Neural cell (in vitro differentiated cells): ENCODE measurements around the gene SLC9A3. TPM values are rescaled to one million over a fixed set of nuclear protein-coding genes. Genes with fewer than 3 reads are reported as not detected.

Experiments used
- H2AFZ ChIP-seq: fragments of 200-600, 300-800 bp; sonication (generic), shearing (Covaris generic); 2 replicates; pipeline ENCODE4 v1.6.0; 2014; ENCODE audit warnings: low read depth, mild to moderate bottlenecking, antibody characterized with exemption, low read length, moderate library complexity
- H3F3A ChIP-seq: fragments of 200-600 bp; shearing (Covaris generic); 2 replicates; pipeline ENCODE4 v1.6.1; 2016; ENCODE audit warnings: mild to moderate bottlenecking, moderate library complexity, mixed read lengths, antibody characterized with exemption, low read length; ENCODE audit not compliant: insufficient read depth, poor library complexity, severe bottlenecking
- H3K27ac ChIP-seq: fragments of 200-600, 300-800 bp; sonication (generic), shearing (Covaris generic); 2 replicates; pipeline ENCODE4 v1.5.1; 2014; ENCODE audit warnings: mild to moderate bottlenecking, low read length, moderate library complexity
- H3K27me3 ChIP-seq: fragments of 300-800, 200-600 bp; sonication (generic), shearing (Covaris generic); 2 replicates; pipeline ENCODE4 v1.6.0; 2014; ENCODE audit warnings: mild to moderate bottlenecking, low read depth, low read length, moderate library complexity; ENCODE audit not compliant: insufficient read depth
- H3K36me3 ChIP-seq: fragments of 300-800, 200-600 bp; sonication (generic), shearing (Covaris generic); 2 replicates; pipeline ENCODE4 v1.5.1; 2014; ENCODE audit warnings: mild to moderate bottlenecking, antibody characterized with exemption, low read length, moderate library complexity; ENCODE audit not compliant: insufficient read depth
- H3K4me2 ChIP-seq: fragments of 300-800, 200-600 bp; sonication (generic), shearing (Covaris generic); 2 replicates; pipeline ENCODE4 v1.6.0; 2014; ENCODE audit warnings: mild to moderate bottlenecking, low read length
- H3K4me3 ChIP-seq: fragments of 300-800, 200-600 bp; sonication (generic), shearing (Covaris generic); 2 replicates; pipeline ENCODE4 v1.5.1; 2014; ENCODE audit warnings: mild to moderate bottlenecking, low read length, moderate library complexity
- H3K79me2 ChIP-seq: fragments of 200-600 bp; shearing (Covaris generic); replicated peaks from 2 replicates; pipeline ENCODE4 v1.6.0; 2014; ENCODE audit warnings: mild to moderate bottlenecking, low read length, moderate library complexity; ENCODE audit not compliant: insufficient read depth
- H3K9ac ChIP-seq: fragments of 300-800, 200-600 bp; sonication (generic), shearing (Covaris generic); 2 replicates; pipeline ENCODE4 v1.6.1; 2016; ENCODE audit warnings: mild to moderate bottlenecking, low read length, mixed read lengths
- H3K9me2 ChIP-seq: fragments of 200-600 bp; shearing (Covaris generic); 2 replicates; pipeline ENCODE4 v1.6.1; 2016; ENCODE audit warnings: mild to moderate bottlenecking, low read length, mixed read lengths; ENCODE audit not compliant: insufficient read depth
- H3K9me3 ChIP-seq: fragments of 200-600, 300-800 bp; sonication (generic), shearing (Covaris generic); 2 replicates; pipeline ENCODE4 v1.6.1; 2016; ENCODE audit warnings: mild to moderate bottlenecking, mixed run types, low read length, moderate library complexity, mixed read lengths
- H4K20me1 ChIP-seq: fragments of 200-600 bp; shearing (Covaris generic); 2 replicates; pipeline ENCODE4 v1.6.1; 2016; ENCODE audit warnings: mild to moderate bottlenecking, mixed run types; ENCODE audit not compliant: insufficient read depth
- CTCF ChIP-seq: fragments of 450-650 bp; IDR thresholded peaks from 2 replicates; pipeline ENCODE4 v1.5.1; 2014; ENCODE audit warnings: antibody characterized with exemption, mild to moderate bottlenecking, moderate library complexity; ENCODE audit not compliant: poor library complexity, severe bottlenecking
- EP300 ChIP-seq: fragments of 450-650 bp; conservative IDR thresholded peaks from 2 replicates; pipeline ENCODE4 v1.6.1; 2014; ENCODE audit warnings: antibody characterized with exemption, mild to moderate bottlenecking, moderate library complexity; ENCODE audit not compliant: poor library complexity, severe bottlenecking
- EZH2 ChIP-seq: fragments of 200-600, 300-800 bp; shearing (Covaris generic), sonication (generic); IDR thresholded peaks from 2 replicates; pipeline ENCODE4 v1.6.1; 2014; ENCODE audit warnings: antibody characterized with exemption, low read length, borderline replicate concordance, mild to moderate bottlenecking; ENCODE audit not compliant: insufficient read depth, poor library complexity, severe bottlenecking
- MXI1 ChIP-seq: fragments of 450-650 bp; conservative IDR thresholded peaks from 2 replicates; pipeline ENCODE4 v1.6.1; 2014; ENCODE audit warnings: antibody characterized with exemption, mild to moderate bottlenecking; ENCODE audit not compliant: poor library complexity, severe bottlenecking
- POLR2AphosphoS5 ChIP-seq: IDR thresholded peaks from 2 replicates; pipeline ENCODE4 v1.6.1; 2012
- RAD21 ChIP-seq: fragments of 450-650 bp; conservative IDR thresholded peaks from 2 replicates; pipeline ENCODE4 v1.6.1; 2014; ENCODE audit warnings: antibody characterized with exemption, mild to moderate bottlenecking, moderate library complexity
- REST ChIP-seq: IDR thresholded peaks from 2 replicates; pipeline ENCODE4 v1.6.1; 2012; ENCODE audit warnings: borderline replicate concordance
- SMC3 ChIP-seq: fragments of 450-650 bp; conservative IDR thresholded peaks from 2 replicates; pipeline ENCODE4 v1.6.1; 2014; ENCODE audit warnings: antibody characterized with exemption, mild to moderate bottlenecking, moderate library complexity; ENCODE audit not compliant: poor library complexity
- TAF1 ChIP-seq: IDR thresholded peaks from 2 replicates; pipeline ENCODE4 v1.6.1; 2012; ENCODE audit warnings: low read depth
- polyA plus RNA-seq: library from polyadenylated mRNA; depleted of rRNA; stranded (reverse); fragments of >200 nt; gene quantifications from 2 replicates; pipeline ENCODE4 v1.2.3, GENCODE V29; 2014

Gene SLC9A3
- polyA plus RNA-seq, 1 donor from 2014 or later = 4.0 TPM

- no peak overlapping the region for H3K27ac ChIP-seq
- no peak overlapping the region for H3K4me3 ChIP-seq
- H3K27me3 ChIP-seq = peaks cover 3% of the 10 kb centered on the region
- H3F3A ChIP-seq = no peaks in the 10 kb centered on the region
- no peaks in the 10 kb centered on the region for H3K9me2 ChIP-seq
- H3K9ac ChIP-seq = no peak overlapping the region
- TF ChIP-seq EP300 (no peak), TAF1 (no peak), POLR2AphosphoS5 (no peak), SMC3 (no peak), REST (no peak), RAD21 (no peak), EZH2 (no peak), CTCF (no peak)
- H3K36me3 ChIP-seq = no peaks in the 10 kb centered on the region
- H4K20me1 ChIP-seq = no peaks in the 10 kb centered on the region
- H3K4me2 ChIP-seq = no peak overlapping the region
- no peaks in the 10 kb centered on the region for H3K9me3 ChIP-seq
- no peaks in the 10 kb centered on the region for H3K79me2 ChIP-seq
- H2AFZ ChIP-seq = no peak overlapping the region
Observed at GRCh38 chr5:551406-551805, 27.2 kb upstream of the SLC9A3 start.

- Histone ChIP-seq H3K9ac (no peak overlapping the region), H4K20me1 (no peaks in the 10 kb centered on the region), H3K9me2 (no peaks in the 10 kb centered on the region), H3K4me2 (no peak overlapping the region), H3K27me3 (peaks cover 3% of the 10 kb centered on the region), H3K27ac (no peak overlapping the region), H3K9me3 (no peaks in the 10 kb centered on the region), H3F3A (no peaks in the 10 kb centered on the region), H3K79me2 (no peaks in the 10 kb centered on the region), H3K36me3 (no peaks in the 10 kb centered on the region), H2AFZ (no peak overlapping the region), H3K4me3 (no peak overlapping the region)
- TF ChIP-seq RAD21 (no peak), EP300 (no peak), POLR2AphosphoS5 (no peak), REST (no peak), EZH2 (no peak), TAF1 (no peak), SMC3 (no peak), CTCF (no peak), MXI1 (no peak)
Observed at GRCh38 chr5:549229-549628, 25.0 kb upstream of the SLC9A3 start.
